Measurements from ENCODE around the gene LRRC71. TPM values are rescaled to one million over a fixed set of nuclear protein-coding genes. Genes with fewer than 3 reads are reported as not detected.

The LRRC71 gene
- total RNA-seq (not detected), polyA plus RNA-seq (not detected), total RNA-seq (not detected)

- Histone ChIP-seq H3K4me1 (ENCODE audit: control insufficient read depth in 2 of 2, insufficient read depth in 2 of 2, low read length in 2 of 2) (peaks cover 0 to 3% of the 10 kb centered on the region in 2 donors), H3K27me3 (ENCODE audit: control insufficient read depth in 2 of 2, insufficient read depth in 2 of 2, low read length in 2 of 2) (peaks cover 16 to 31% of the 10 kb centered on the region in 2 donors), H3K4me3 (ENCODE audit: low read length) (no peak within 1 kb of the TSS), H3K9me3 (ENCODE audit: control insufficient read depth in 2 of 3, low read length in 3 of 3) (no peaks in the 10 kb centered on the region), H3K27ac (ENCODE audit: low read depth, low read length) (no peak within 1 kb of the TSS), H3K36me3 (ENCODE audit: control insufficient read depth in 2 of 3, insufficient read depth in 3 of 3, low read length in 3 of 3) (no peaks in the 10 kb centered on the region)
- ChIA-PET POLR2A (no interaction called here), CTCF (interaction anchor here (2.0 kb wide), 1 partner anchor 60 kb away, joined by 5 read pairs; the partner anchor contains the start of gene NTRK1)
- peak within 1 kb of the TSS in 4 of 10 donors; percentile 7 to 38 (median 18) for H3K4me3 Mint-ChIP-seq
- intact Hi-C loops (cut with micrococcal nuclease): loop anchor here (1.0 kb wide), 1 partner anchor 28 kb away; no protein-coding TSS in a partner anchor
- H3K27ac Mint-ChIP-seq: no peak within 1 kb of the TSS
- ATAC-seq (peak; percentile 83), DNase-seq (peak; percentile 38 to 86 (median 53))
- H3K4me1 Mint-ChIP-seq: peaks cover 4 to 17% (median 12%) of the 10 kb centered on the region in 7 donors
- no peaks in the 10 kb centered on the region for H3K36me3 Mint-ChIP-seq
- peaks cover 63 to 87% (median 77%) of the 10 kb centered on the region in 5 donors for H3K27me3 Mint-ChIP-seq
- peaks cover 0 to 7% (median 0%) of the 10 kb centered on the region in 11 donors for H3K9me3 Mint-ChIP-seq
These were observed at the start of gene LRRC71 for GRCh38 chr1:156920233-156921052. TSS of gene LRRC71 (plus strand) at chr1:156920632. CDS start at chr1:156920804, 172 bp downstream.

GRCh38 chr1:156873659-156874058, 46.8 kb upstream of the LRRC71 start:
- POLR2A ChIA-PET: no interaction called here
- intact Hi-C loops (cut with micrococcal nuclease): no loop called here
- ATAC-seq (no peak), DNase-seq (no peak)
- H3K4me1 ChIP-seq (ENCODE audit: control insufficient read depth in 2 of 2, insufficient read depth in 2 of 2, low read length in 2 of 2): no peaks in the 10 kb centered on the region
- H3K27me3 Mint-ChIP-seq: peaks cover 0 to 17% (median 9%) of the 10 kb centered on the region in 5 donors
- no peak overlapping the region for H3K27ac Mint-ChIP-seq
- peaks cover 0 to 2% (median 0%) of the 10 kb centered on the region in 11 donors for H3K9me3 Mint-ChIP-seq
- H3K36me3 ChIP-seq (ENCODE audit: control insufficient read depth in 2 of 3, insufficient read depth in 3 of 3, low read length in 3 of 3): no peaks in the 10 kb centered on the region
- no peak overlapping the region for H3K4me3 Mint-ChIP-seq
- H3K9me3 ChIP-seq (ENCODE audit: control insufficient read depth in 2 of 3, low read length in 3 of 3): no peaks in the 10 kb centered on the region
- peaks cover 0 to 15% (median 0%) of the 10 kb centered on the region in 7 donors for H3K4me1 Mint-ChIP-seq
- CTCF ChIA-PET: no interaction called here
- no peaks in the 10 kb centered on the region for H3K27me3 ChIP-seq (ENCODE audit: control insufficient read depth in 2 of 2, insufficient read depth in 2 of 2, low read length in 2 of 2)
- no peak overlapping the region for H3K27ac ChIP-seq (ENCODE audit: low read depth, low read length)
- H3K4me3 ChIP-seq (ENCODE audit: low read length): no peak overlapping the region
- H3K36me3 Mint-ChIP-seq: no peaks in the 10 kb centered on the region

- no peak for ATAC-seq
- Mint-ChIP-seq H3K27me3 (peaks cover 0 to 18% (median 9%) of the 10 kb centered on the region in 5 donors), H3K36me3 (no peaks in the 10 kb centered on the region), H3K9me3 (peaks cover 0 to 2% (median 0%) of the 10 kb centered on the region in 11 donors), H3K27ac (peak overlapping the region in 1 of 9 donors; percentile 71), H3K4me1 (peaks cover 0 to 13% (median 0%) of the 10 kb centered on the region in 7 donors), H3K4me3 (no peak overlapping the region)
- DNase-seq: no peak
- ChIA-PET CTCF (no interaction called here), POLR2A (no interaction called here)
- no peaks in the 10 kb centered on the region for H3K36me3 ChIP-seq (ENCODE audit: control insufficient read depth in 2 of 3, insufficient read depth in 3 of 3, low read length in 3 of 3)
- no peaks in the 10 kb centered on the region for H3K27me3 ChIP-seq (ENCODE audit: control insufficient read depth in 2 of 2, insufficient read depth in 2 of 2, low read length in 2 of 2)
- intact Hi-C loops (cut with micrococcal nuclease): no loop called here
- H3K4me1 ChIP-seq (ENCODE audit: control insufficient read depth in 2 of 2, insufficient read depth in 2 of 2, low read length in 2 of 2): no peaks in the 10 kb centered on the region
- no peaks in the 10 kb centered on the region for H3K9me3 ChIP-seq (ENCODE audit: control insufficient read depth in 2 of 3, low read length in 3 of 3)
- no peak overlapping the region for H3K27ac ChIP-seq (ENCODE audit: low read depth, low read length)
- H3K4me3 ChIP-seq (ENCODE audit: low read length): no peak overlapping the region
These were observed 46.3 kb upstream of the LRRC71 start for GRCh38 chr1:156874142-156874541.

GRCh38 chr1:156874572-156875340, 45.7 kb upstream of the LRRC71 start:
- Histone ChIP-seq H3K9me3 (ENCODE audit: control insufficient read depth in 2 of 3, low read length in 3 of 3) (no peaks in the 10 kb centered on the region), H3K27me3 (ENCODE audit: control insufficient read depth in 2 of 2, insufficient read depth in 2 of 2, low read length in 2 of 2) (no peaks in the 10 kb centered on the region), H3K36me3 (ENCODE audit: control insufficient read depth in 2 of 3, insufficient read depth in 3 of 3, low read length in 3 of 3) (no peaks in the 10 kb centered on the region), H3K27ac (ENCODE audit: low read depth, low read length) (no peak overlapping the region), H3K4me3 (ENCODE audit: low read length) (no peak overlapping the region), H3K4me1 (ENCODE audit: control insufficient read depth in 2 of 2, insufficient read depth in 2 of 2, low read length in 2 of 2) (no peaks in the 10 kb centered on the region)
- Mint-ChIP-seq H3K4me3 (no peak overlapping the region), H3K36me3 (no peaks in the 10 kb centered on the region), H3K4me1 (peaks cover 0 to 9% (median 0%) of the 10 kb centered on the region in 7 donors), H3K9me3 (peaks cover 0 to 2% (median 0%) of the 10 kb centered on the region in 11 donors), H3K27me3 (peaks cover 0 to 20% (median 9%) of the 10 kb centered on the region in 5 donors), H3K27ac (peak overlapping the region in 1 of 9 donors; percentile 21)
- intact Hi-C loops (cut with micrococcal nuclease): no loop called here
- ChIA-PET CTCF (interaction anchor here (0.6 kb wide), 1 partner anchor 74 kb away, joined by 3 read pairs; no protein-coding TSS in a partner anchor), POLR2A (no interaction called here)
- ATAC-seq: no peak
- no peak for DNase-seq

- ChIA-PET CTCF (interaction anchor here (0.6 kb wide), 1 partner anchor 75 kb away, joined by 3 read pairs; no protein-coding TSS in a partner anchor), POLR2A (no interaction called here)
- no peak for DNase-seq
- Mint-ChIP-seq H3K9me3 (peaks cover 0 to 2% (median 0%) of the 10 kb centered on the region in 11 donors), H3K27me3 (peaks cover 0 to 25% (median 9%) of the 10 kb centered on the region in 5 donors), H3K36me3 (no peaks in the 10 kb centered on the region), H3K27ac (no peak overlapping the region), H3K4me3 (no peak overlapping the region), H3K4me1 (peaks cover 0 to 6% (median 0%) of the 10 kb centered on the region in 7 donors)
- Histone ChIP-seq H3K4me3 (ENCODE audit: low read length) (no peak overlapping the region), H3K36me3 (ENCODE audit: control insufficient read depth in 2 of 3, insufficient read depth in 3 of 3, low read length in 3 of 3) (no peaks in the 10 kb centered on the region), H3K4me1 (ENCODE audit: control insufficient read depth in 2 of 2, insufficient read depth in 2 of 2, low read length in 2 of 2) (no peaks in the 10 kb centered on the region), H3K27me3 (ENCODE audit: control insufficient read depth in 2 of 2, insufficient read depth in 2 of 2, low read length in 2 of 2) (no peaks in the 10 kb centered on the region), H3K9me3 (ENCODE audit: control insufficient read depth in 2 of 3, low read length in 3 of 3) (no peaks in the 10 kb centered on the region), H3K27ac (ENCODE audit: low read depth, low read length) (no peak overlapping the region)
- intact Hi-C loops (cut with micrococcal nuclease): no loop called here
- ATAC-seq: no peak
These were observed 45.2 kb upstream of the LRRC71 start for GRCh38 chr1:156875341-156875615.

GRCh38 chr1:156876281-156876680, 44.2 kb upstream of the LRRC71 start:
- H3K9me3 Mint-ChIP-seq: peaks cover 0 to 2% (median 0%) of the 10 kb centered on the region in 11 donors
- no peaks in the 10 kb centered on the region for H3K9me3 ChIP-seq (ENCODE audit: control insufficient read depth in 2 of 3, low read length in 3 of 3)
- no peaks in the 10 kb centered on the region for H3K4me1 Mint-ChIP-seq
- H3K4me3 Mint-ChIP-seq: no peak overlapping the region
- H3K27ac Mint-ChIP-seq: no peak overlapping the region
- H3K36me3 Mint-ChIP-seq: no peaks in the 10 kb centered on the region
- H3K36me3 ChIP-seq (ENCODE audit: control insufficient read depth in 2 of 3, insufficient read depth in 3 of 3, low read length in 3 of 3): no peaks in the 10 kb centered on the region
- no peak for DNase-seq
- no peak overlapping the region for H3K4me3 ChIP-seq (ENCODE audit: low read length)
- H3K27me3 Mint-ChIP-seq: peaks cover 0 to 32% (median 11%) of the 10 kb centered on the region in 5 donors
- no peak overlapping the region for H3K27ac ChIP-seq (ENCODE audit: low read depth, low read length)
- POLR2A ChIA-PET: no interaction called here
- intact Hi-C loops (cut with micrococcal nuclease): no loop called here
- H3K27me3 ChIP-seq (ENCODE audit: control insufficient read depth in 2 of 2, insufficient read depth in 2 of 2, low read length in 2 of 2): no peaks in the 10 kb centered on the region
- no peak for ATAC-seq
- no peaks in the 10 kb centered on the region for H3K4me1 ChIP-seq (ENCODE audit: control insufficient read depth in 2 of 2, insufficient read depth in 2 of 2, low read length in 2 of 2)
- CTCF ChIA-PET: no interaction called here
